AG10803 (cell line): ENCODE measurements around the gene STS.

Experiments
- DNase-seq: peaks from one replicate; pipeline ENCODE4 v3.0.0; 2010; ENCODE audit warnings: low read depth
- H3K4me3 ChIP-seq: 2 replicates; pipeline ENCODE4 v1.5.1; 2011; ENCODE audit warnings: mild to moderate bottlenecking, low read length, control low read depth
- TF ChIP-seq, protein P1 (sequence below): conservative IDR thresholded peaks from 2 replicates; pipeline ENCODE4 v1.5.1; 2011; ENCODE audit warnings: mild to moderate bottlenecking, low read length, control low read depth, inconsistent platforms

STS gene

DNA sequence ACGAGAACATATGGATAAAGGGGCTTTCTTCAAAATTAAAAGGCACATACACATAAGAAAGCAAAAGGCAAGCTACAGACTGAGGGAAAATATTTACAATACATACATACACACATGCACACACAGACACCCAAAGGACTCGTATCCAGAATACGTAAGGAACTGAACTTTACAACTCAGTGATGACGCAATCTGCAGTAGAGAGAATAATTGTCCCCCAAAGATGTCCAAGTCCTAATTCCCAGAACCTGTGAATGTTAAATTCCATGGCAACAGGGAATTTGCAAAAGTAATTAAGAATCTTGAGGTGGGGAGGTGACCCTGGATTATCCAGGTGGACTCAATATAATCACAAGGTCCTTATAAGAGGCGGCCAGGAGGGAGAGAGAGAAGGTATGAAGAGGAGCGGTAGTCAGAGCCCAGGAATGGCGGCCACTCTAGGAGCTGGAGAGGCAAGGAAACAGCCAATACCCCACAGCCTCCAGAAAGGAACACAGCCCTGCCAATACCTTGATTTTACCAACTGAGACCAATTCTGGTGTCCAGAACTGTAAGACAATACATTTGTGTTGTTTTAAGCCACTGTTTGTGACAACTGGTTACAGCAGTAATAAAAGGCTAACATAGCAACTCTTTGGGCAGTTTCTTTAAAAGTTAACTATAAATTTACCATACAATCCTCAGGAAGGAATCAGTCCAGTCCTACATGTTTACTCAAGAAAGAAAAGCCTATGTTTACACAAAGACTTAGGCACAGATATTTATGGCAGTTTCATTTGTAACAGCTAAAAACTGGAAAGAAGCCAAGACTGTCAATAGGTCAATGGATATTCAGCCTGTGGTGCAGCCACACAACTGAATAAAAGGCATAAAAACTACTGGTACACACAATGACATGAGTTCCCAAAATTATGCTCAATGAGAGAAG lies 27.3 kb upstream of the STS start:
- DNase-seq: no peak
- TF ChIP-seq, protein P1, sequence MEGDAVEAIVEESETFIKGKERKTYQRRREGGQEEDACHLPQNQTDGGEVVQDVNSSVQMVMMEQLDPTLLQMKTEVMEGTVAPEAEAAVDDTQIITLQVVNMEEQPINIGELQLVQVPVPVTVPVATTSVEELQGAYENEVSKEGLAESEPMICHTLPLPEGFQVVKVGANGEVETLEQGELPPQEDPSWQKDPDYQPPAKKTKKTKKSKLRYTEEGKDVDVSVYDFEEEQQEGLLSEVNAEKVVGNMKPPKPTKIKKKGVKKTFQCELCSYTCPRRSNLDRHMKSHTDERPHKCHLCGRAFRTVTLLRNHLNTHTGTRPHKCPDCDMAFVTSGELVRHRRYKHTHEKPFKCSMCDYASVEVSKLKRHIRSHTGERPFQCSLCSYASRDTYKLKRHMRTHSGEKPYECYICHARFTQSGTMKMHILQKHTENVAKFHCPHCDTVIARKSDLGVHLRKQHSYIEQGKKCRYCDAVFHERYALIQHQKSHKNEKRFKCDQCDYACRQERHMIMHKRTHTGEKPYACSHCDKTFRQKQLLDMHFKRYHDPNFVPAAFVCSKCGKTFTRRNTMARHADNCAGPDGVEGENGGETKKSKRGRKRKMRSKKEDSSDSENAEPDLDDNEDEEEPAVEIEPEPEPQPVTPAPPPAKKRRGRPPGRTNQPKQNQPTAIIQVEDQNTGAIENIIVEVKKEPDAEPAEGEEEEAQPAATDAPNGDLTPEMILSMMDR: no peak
- H3K4me3 ChIP-seq: no peak overlapping the region

DNA sequence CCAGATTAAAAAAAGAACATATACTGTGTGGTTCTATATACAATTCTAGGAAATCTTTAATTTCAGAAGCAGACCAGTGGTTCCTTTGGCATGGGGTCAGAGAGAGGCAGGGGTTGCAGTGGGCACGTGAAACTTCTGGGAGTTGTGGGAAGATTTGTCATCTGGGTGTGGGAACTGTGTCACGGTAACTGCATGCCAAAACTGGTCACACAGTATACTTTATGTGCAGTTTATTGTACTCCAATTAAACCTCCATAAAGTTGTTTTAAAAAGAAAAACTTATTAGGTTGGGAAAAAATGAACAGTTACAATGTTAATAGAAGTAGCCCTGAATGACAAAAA lies 26.7 kb upstream of the STS start:
- no peak overlapping the region for H3K4me3 ChIP-seq
- TF ChIP-seq, protein P1: no peak
- DNase-seq: no peak

DNA sequence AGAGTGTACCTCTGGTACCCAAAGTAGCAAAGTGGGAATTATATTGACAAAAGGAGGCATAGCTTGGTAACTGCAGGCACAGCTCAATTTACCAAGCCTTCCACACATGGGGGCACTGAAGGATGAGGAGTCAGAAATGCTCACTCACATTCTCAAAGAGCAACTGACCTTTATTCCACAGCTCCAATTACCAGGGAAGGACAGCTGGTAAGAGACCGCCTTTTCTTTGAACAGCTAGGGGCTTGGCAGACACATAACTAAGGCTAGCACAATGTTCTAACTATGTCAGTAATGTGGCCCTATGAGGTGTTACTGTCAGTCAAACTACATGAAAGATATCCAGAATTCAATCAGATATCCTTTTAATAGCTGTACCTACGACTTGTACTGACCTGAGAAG lies 20.5 kb upstream of the STS start:
- no peak for DNase-seq
- H3K4me3 ChIP-seq: no peak overlapping the region
- TF ChIP-seq, protein P1: no peak

DNA sequence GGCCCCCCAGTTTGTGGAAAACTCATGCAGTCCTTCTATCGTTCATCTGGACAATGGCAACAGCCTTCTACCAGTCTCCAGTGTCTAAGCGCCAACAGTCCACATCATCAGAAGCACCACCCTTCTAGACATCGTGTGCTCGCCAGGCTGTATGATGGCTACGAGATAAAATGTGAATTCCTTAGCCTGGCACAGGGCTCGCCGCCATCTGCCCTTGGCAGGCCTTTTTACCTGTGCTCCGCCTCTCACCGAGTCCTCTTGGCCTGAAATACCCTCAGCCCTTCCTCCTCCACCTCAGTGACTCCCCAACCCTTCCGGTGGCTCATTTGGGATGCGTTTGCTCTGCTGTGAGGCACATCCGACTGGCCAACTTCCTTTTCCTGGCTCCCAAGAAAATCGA lies 15.9 kb upstream of the STS start:
- H3K4me3 ChIP-seq: no peak overlapping the region
- no peak for DNase-seq
- TF ChIP-seq, protein P1: no peak

DNA sequence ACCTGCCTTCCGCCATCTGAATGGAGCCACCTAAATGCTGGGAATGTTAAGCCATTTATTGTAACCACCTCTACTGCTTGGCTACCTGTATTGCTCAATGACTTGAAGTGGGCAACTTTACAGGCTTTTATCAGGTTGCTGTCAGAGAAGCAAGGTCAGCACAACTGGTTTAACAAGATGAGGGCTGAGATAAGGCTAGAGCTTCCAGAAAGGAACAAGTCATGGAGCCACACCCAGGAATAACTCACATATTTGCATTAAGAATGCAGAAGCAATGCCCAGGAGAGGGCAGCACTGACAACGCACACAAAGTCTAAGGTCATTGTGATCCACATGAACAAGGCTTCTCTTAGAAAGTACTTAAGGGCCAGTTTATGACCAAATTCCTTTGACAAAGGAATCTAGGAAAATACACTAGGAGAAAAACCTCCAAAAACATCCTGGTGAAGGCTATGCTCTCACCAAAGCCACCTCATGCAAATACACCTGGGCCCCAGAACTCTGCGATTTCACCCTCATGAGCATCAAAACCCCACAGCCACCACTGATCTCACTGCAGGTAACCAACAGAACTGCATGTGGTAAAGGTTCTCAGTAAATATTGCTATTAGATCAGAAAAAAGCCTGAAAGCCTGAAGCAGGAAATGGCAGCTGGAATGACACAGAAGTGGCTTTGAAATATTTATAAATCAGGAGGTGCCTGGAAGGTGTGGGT lies 15.0 kb upstream of the STS start:
- no peak overlapping the region for H3K4me3 ChIP-seq
- DNase-seq: peak; percentile 77
- TF ChIP-seq, protein P1: peak; percentile 56

DNA sequence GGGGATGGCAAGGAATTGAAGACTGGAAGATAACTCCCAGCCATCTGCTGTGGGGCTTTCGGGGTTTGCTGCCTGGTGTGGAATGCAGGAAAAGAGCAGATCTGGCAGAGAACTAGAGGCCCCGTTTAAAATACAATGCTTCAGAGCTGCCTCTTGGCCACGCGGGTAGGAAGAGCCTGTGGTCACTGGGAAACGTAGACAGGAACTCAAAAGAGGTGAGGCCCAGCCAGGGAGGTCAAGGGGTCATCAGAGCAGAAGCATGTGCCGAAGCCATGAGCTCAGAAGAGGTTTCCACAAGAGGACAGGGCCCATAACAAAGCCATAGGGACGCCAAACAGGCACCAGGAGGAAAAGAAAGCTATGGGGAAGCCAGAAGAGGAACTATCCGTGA lies 14.5 kb upstream of the STS start:
- no peak overlapping the region for H3K4me3 ChIP-seq
- peak; percentile 45 for DNase-seq
- TF ChIP-seq, protein P1: no peak

DNA sequence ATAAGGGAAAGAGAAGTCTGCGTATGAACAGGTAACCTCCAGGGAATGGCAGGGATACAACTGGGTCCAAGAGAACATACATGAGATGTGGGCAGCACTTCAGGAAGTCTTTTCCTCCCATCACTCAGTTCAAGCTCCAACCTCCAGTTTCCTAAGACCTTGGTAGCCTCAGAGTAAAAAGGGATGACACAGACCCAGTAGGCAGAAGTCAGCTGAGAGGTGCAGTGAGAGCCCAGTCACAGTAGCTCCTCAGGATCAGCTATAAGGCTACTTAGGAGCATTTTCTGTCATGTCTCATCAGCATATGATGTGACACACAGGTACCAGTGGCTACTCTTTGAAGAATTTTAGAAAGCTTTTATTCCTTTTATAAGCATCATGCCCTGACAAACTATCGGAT lies 12.5 kb upstream of the STS start:
- no peak overlapping the region for H3K4me3 ChIP-seq
- DNase-seq: no peak
- TF ChIP-seq, protein P1: no peak
